AG09309 (cell line): Measurements from ENCODE around the gene CRYBA2.

ENCODE experiments used
- DNase-seq: peaks from one replicate; pipeline ENCODE4 v3.0.0-alpha.2; 2010; ENCODE audit warnings: low read depth
- H3K4me3 ChIP-seq: 2 replicates; pipeline ENCODE4 v1.5.1; 2011; ENCODE audit warnings: mild to moderate bottlenecking, low read depth, low read length, moderate library complexity; ENCODE audit not compliant: control insufficient read depth
- TF ChIP-seq, protein P1 (sequence below): IDR thresholded peaks from 2 replicates; pipeline ENCODE4 v1.5.1; 2011; ENCODE audit warnings: mild to moderate bottlenecking, low read depth, low read length, inconsistent platforms; ENCODE audit not compliant: insufficient read depth, control insufficient read depth; ENCODE audit errors: missing control alignments

CRYBA2 gene

DNA sequence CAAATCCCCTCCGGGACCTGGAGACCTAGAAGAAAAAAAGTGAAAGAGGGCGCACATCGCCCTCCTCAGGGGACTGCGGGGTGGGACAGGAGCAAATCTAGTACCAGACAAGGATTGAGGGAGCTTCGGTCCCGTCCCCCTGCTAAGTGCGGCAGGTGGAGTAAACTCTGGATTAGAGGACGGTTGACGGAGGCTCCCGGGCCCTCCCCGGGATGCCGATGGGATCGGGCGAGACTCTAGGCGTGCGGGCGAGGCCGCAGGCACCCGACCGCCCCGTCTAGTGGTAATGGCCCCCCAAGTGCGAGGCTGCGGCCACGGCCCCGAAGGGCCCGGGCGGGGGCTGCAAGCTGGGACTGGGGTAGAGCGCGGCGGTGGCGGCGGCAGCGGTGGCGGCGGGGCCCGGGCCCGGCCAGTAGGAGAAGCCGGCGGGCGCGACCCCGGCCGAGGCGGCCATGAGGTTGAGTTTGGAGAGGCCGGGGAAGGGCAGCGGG, 11.8 kb downstream of the CRYBA2 start:
- DNase-seq: no peak
- H3K4me3 ChIP-seq: no peak overlapping the region
- TF ChIP-seq, protein P1, sequence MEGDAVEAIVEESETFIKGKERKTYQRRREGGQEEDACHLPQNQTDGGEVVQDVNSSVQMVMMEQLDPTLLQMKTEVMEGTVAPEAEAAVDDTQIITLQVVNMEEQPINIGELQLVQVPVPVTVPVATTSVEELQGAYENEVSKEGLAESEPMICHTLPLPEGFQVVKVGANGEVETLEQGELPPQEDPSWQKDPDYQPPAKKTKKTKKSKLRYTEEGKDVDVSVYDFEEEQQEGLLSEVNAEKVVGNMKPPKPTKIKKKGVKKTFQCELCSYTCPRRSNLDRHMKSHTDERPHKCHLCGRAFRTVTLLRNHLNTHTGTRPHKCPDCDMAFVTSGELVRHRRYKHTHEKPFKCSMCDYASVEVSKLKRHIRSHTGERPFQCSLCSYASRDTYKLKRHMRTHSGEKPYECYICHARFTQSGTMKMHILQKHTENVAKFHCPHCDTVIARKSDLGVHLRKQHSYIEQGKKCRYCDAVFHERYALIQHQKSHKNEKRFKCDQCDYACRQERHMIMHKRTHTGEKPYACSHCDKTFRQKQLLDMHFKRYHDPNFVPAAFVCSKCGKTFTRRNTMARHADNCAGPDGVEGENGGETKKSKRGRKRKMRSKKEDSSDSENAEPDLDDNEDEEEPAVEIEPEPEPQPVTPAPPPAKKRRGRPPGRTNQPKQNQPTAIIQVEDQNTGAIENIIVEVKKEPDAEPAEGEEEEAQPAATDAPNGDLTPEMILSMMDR: no peak

DNA sequence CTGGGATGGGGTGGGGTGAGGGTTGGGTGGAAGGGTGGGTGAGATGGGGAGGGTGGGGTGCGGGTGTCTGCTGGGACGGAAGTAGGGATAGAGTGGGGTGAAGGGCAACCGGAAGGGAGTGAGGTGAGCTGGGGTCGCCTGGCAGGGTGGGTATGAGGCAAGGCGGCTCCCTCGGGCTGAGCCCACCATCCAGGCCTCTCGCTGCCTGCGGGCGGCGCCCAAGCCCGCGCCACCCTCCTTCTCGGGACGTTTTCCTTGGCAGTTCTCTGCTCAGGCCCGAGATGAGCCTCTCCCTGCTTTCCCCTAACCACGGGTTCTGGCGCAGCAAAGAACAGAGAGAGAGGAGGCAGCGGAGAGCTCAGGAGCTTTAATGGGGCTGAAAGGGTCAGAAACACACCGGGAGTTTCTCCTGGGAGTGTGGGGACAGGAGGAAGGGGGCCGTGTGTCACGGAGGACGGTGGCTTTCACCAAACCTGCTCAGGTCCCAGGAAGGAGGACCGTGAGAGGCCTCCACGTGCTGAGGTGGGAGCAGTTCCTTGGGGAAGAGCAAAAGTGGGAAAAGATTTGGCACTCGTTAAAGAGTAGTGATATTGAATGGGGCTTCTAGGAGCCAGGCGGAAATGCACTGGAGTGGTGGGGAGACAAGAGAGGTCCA, 12.4 kb downstream of the CRYBA2 start:
- no peak overlapping the region for H3K4me3 ChIP-seq
- no peak for DNase-seq
- TF ChIP-seq, protein P1: no peak

DNA sequence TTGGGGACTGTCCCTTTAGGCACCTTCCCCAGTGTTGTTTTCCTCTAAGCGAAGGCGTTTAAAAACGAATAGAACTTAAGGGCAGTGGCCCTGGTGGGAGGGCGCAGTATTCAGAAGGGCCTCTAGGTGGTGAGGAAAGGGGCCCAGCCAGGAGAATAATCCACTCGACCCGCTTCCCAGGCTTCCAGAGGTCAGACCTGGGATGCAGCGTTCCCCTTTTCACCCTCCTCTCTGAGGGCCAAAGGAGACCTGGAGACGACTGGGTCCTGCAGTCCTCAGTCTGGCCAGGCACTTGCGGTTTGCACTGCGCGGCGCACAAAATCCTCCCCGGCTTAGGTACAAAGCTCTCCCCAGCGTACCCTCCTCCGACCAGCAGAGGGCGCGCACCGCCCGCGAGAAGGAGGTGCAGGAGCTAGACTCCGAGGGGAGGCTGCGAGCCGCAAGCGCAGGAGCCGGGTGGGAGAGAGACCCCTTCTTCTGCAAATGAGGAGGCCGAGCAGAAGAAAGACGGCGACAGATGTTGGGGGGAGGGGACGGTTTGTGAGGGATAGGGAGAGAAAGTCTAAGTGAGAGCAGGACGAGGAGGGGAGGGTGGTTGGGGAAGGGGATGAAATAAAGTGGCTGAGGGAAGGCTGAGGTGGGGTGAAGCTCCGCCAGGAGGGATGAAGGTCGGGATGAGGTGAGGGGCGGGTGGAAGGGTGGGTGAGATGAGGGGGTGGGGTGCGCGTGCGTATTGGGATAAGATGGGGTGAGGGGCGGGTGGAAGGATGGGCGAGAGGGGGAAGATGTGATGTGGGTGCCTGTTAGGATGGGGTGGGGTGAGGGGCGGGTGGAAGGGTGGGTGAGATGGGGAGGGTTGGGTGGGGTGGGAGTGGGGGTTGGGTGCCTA, 13.1 kb downstream of the CRYBA2 start:
- TF ChIP-seq, protein P1: peak; percentile 96
- no peak for DNase-seq
- peak overlapping the region; percentile 26 for H3K4me3 ChIP-seq

- TF ChIP-seq, protein P1: no peak
- DNase-seq: no peak
- H3K4me3 ChIP-seq: no peak overlapping the region
Measured at GRCh38 chr2:218975060-218975777, 18.0 kb downstream of the CRYBA2 start.

GRCh38 chr2:218970894-218971293, 22.3 kb downstream of the CRYBA2 start:
- no peak for DNase-seq
- TF ChIP-seq, protein P1: no peak
- no peak overlapping the region for H3K4me3 ChIP-seq

DNA sequence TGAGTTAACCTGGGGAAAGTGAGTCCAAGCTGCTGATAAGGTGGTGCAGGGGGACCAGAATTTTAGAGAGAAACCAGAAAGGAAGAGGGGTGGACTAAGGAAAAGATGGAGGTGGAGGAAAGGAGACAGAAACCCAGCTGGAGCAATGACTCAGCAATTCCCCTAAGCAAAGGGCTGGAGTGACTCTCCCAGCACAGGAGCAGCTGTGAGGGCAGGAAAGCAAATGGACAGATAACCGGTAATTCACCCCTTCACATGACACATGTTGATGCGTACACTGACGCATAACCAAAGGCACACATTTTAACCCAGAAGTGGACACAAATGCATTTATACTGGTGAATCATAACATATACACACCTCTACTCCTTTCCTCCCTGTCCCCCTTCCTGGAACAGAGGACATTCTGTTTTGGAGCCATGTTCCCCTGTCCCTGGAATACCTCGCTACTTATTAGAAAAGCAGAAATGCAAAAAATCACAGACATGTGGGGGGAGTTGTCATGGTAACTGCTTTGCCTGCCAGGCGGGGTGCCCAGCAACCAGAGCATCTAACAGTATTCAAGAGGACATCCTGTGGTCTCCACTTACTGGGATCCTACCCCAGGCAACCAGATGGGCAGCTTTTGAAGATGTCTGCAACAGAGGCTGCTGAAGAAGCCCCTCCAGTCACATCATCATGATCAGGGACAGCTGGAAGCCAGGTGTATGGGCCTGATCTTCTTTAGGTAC, 29.0 kb downstream of the CRYBA2 start:
- TF ChIP-seq, protein P1: no peak
- H3K4me3 ChIP-seq: no peak overlapping the region
- peak; percentile 10 for DNase-seq
